Left lobe of liver (tissue), 2 donors: ENCODE results near the gene KIAA1671. TPM values are rescaled to one million over a fixed set of nuclear protein-coding genes. Genes with fewer than 3 reads are reported as not detected.
A peak's percentile ranks its signal among the peaks of the same experiment; 100 is the strongest.
"Not testable (repeated sequence)": the region's sequence is repeated elsewhere in the genome, so short reads cannot be mapped to it uniquely, and the experiment has no call there.

Experiments
- ATAC-seq: fragments of 200-7000 bp; cut with Tn5 transposase; one replicate; pipeline ENCODE4 v1.9.1; 2020; ENCODE audit warnings: mild to moderate bottlenecking, moderate library complexity
- DNase-seq: peaks from one replicate; pipeline ENCODE4 v3.0.0-alpha.2; 2020; ENCODE audit warnings: low spot score
- total RNA-seq: library from RNA; stranded (reverse); gene quantifications from one replicate; pipeline ENCODE4 v1.2.1, GENCODE V29; 2021
- donor health status: DM: no; HTN: no; CAD: no; lungs with moderate emphysema.
- donor health status: DM: no; HTN: yes; CAD: no.

KIAA1671 gene
- total RNA-seq, 1 donor from 2014 or later, result 38.9 TPM

GRCh38 chr22:25208743-25209505 is 256.4 kb downstream of the KIAA1671 start:
- DNase-seq (no peak), ATAC-seq (peak; percentile 66)

- ATAC-seq (no peak), DNase-seq (no peak)
These were observed 258.3 kb downstream of the KIAA1671 start for GRCh38 chr22:25210793-25211192.

DNA sequence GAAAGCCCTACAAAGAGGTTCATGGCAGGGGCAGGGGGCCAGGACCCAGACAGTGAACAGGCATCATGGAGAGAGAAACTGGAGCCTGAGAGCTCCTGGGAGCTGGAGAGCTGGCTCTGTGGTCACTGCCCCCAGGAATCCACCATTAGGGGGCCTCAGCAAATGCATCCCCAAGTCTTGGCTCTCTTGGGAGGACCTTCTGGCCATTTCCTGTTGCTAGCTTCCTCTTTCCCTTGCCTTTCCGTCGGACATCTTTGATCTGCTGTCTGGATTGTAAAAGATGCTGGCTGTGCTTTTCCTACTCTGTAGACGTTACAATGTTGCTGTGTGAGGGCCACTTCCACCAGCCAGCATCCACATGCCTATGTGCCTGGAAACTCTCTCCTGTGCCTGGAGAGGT is 259.8 kb downstream of the KIAA1671 start:
- no peak for DNase-seq
- ATAC-seq, result no peak

GRCh38 chr22:25213221-25213620 is 260.7 kb downstream of the KIAA1671 start:
- DNase-seq (no peak), ATAC-seq (no peak)

GRCh38 chr22:25216230-25216629 is 263.7 kb downstream of the KIAA1671 start:
- no peak for ATAC-seq
- no peak for DNase-seq

GRCh38 chr22:25219211-25219689 is 266.7 kb downstream of the KIAA1671 start, which contains the start of gene CRYBB2:
TSS of gene CRYBB2 (plus strand) at chr22:25219639. CDS start at chr22:25221430, 1,791 bp downstream.
- DNase-seq (no peak), ATAC-seq (no peak)

DNA sequence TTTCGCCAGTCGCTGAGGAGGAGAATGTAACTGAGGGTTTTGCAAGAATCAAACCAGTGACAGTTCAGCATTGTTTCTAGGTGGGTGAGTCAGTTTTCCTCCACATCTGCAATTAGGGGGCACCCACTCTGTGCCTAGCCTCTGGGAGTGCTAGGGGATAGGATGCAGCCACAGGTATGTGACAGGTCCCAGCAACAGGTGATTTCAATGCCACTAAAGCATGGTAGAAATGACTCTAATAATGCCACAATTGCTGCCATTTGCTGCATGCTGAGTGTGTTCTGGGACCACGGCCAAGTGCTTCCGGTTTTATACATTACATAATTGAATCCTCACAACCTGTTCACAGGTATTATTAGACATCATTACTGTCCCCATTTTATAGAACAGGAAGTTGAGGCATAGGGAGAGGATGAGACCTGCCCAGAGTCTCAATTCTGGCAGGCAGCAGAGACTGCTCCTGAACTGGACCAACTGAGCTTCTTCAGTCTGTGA is 267.5 kb downstream of the KIAA1671 start:
- no peak for DNase-seq
- ATAC-seq, result no peak

DNA sequence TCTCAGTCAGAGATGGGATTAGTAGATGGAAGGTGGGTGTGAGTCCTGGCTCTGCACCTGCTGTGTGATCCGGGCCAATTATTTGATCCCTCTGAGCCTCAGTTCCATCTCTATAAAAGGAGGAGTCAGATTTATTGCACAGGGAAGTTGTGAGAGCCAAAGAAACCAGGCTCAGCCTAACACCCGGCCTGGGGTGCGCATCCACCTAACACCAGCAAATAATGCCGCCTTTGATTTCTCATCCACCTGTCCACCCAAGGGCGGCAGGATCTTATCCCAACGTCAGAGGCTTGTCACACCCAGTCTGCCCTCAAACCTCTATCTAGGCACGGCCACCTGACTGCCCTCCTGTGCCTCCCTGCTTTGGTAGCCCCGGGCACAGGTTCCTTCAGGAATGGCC is 269.3 kb downstream of the KIAA1671 start:
- ATAC-seq, result no peak
- no peak for DNase-seq

DNA sequence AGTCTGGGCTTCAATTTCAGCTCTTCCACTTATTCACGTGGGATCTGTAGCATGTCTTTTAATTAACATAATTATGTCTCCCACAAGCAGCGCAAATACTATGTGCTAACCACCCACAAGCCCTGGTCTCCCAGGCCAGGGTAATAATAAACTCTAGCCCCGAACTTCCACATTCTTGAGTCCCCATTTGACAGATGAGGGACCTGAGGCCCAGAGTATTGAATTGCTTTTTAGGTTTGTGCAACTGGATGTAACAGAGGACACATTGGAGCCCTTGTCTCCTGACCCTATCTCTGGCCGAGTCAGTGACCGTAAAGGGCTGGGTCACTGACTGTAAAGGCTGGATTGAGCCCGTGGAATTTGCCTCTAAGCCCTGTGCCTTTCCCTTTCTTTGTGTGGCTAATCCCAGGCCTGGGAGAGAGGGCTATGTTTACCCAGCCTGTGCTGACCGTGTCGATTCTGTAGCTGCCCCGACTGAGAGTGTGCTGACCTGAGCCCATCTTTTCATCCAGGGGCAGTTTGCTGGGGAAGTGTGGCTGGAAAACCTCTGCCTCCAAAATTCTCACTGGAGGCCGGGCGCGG is 270.8 kb downstream of the KIAA1671 start:
- DNase-seq (no peak), ATAC-seq (peak; percentile 37)

GRCh38 chr22:25228822-25229221 is 276.3 kb downstream of the KIAA1671 start:
- no peak for ATAC-seq
- no peak for DNase-seq

DNA sequence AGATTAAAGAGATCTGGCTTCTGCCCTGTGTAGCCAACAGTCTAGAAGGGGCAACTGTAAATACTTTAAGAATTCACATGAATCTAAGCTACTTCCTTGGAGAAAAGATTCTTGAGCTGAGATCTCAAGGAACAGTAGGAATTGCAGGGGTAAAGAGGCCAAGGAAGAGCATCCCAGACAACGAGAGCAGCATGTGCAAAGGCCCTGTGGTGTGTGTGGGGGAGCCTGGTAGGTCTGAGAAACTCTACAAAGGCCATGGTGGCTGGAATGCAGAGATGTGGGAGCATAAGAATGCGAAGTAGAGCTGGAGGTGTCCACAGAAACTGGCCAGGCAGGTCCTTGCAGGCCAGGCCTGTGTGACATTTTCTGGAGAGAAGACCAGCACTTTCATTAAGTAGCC is 278.2 kb downstream of the KIAA1671 start:
- DNase-seq, ATAC-seq: not testable (repeated sequence)

DNA sequence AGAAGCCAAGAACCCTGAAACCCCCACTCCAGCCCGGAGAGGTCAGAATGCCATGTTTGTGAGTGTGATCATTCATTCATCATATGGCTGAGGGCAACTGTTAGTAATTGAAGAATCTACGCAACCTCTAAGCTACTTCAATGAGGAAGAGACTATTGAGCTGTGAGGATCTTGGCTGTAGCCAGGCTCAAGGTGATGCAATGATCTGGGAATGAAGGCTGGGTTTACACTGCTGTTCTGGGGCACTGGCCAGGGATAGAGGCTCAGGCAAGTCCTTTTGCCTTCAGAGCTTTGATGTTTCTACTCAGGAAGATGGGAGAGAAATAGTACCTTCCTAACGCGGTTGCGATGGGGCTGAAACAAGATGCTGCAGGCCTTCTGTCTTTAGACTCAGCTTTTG is 279.8 kb downstream of the KIAA1671 start:
- DNase-seq (no peak), ATAC-seq (peak; percentile 63)

DNA sequence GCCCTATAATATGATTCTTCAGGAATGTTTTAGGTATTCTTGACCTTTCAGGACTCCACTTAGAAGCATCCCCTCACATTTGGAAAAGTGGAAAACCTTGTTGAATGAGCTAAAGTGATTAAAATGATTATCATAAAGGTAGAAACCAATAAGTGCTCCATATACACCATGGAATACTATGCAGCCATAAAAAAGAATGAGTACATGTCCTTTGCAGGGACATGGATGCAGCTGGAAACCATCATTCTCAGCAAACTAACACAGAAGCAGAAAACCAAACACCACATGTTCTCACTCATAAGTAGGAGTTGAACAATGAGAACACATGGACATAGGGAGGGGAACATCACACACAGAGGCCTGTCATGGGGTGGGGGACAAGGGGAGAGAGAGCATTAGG is 281.2 kb downstream of the KIAA1671 start:
- ATAC-seq, DNase-seq: not testable (repeated sequence)

DNA sequence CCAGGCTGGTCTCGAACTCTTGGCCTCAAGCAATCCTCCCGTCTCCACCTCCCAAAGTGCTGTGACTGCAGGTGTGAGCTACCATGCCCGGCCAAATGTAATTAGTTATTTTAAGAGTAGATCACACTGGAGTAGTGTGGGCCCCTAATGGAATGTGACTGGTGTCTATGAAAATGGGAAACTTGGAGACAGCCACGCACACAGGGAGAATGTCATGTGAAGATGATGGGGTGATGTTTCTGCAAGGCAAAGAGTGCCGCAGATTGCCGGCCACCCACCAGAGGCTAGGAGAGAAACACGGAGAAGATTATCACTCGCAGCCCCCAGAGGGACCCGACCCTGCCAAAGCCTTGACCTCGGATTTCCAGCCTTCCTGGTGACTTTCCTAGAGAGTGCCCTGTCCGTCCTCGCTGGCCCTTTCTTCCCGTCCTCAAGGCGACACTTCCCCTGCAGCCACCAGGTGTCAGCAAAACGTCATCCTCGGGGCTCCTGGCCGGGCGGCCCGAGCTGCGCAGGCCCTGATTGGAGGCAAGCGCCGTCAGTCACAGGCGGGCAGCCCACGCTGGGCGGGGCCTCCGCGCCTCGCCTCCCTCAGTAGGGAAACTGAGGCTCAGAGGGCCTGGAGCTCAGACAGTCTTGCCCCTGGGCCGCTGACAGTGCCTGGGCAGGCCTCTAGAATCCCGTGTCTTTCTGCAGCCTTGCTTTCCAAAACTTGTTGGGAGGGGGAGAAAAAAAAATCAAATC is 283.2 kb downstream of the KIAA1671 start:
- ATAC-seq (peak; percentile 98), DNase-seq (peak; percentile 84)

DNA sequence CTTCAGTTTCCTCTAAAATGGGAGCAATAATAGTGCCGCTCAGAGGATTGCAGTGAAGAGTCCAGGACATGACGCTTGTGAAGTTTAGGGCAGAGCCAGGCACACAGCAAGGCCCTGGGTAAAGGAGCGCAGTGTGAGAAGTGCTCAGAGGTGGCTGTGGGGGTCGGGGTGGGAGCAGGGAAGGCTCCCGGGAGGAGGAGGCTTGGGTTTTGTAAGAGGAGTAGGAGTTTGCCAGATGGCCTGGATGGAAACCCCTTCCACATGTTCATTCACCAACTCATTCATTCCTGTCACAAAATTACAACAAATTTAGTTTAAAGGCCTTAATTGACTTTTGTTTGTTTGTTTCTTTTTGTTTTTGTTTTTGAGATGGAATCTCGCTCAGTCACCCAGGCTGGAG is 283.9 kb downstream of the KIAA1671 start:
- ATAC-seq, result no peak
- no peak for DNase-seq

GRCh38 chr22:25237503-25237902 is 285.0 kb downstream of the KIAA1671 start:
- DNase-seq (no peak), ATAC-seq (no peak)

- DNase-seq, ATAC-seq: not testable (repeated sequence)
These were observed 285.5 kb downstream of the KIAA1671 start for GRCh38 chr22:25238058-25238457.
